Activated CD4-positive, CD25-positive, alpha-beta regulatory T cell treated with anti-CD3 and anti-CD28 coated beads, Interleukin-2, amount 50 U/mL, for 16 hours (primary cell): ENCODE measurements around the gene BANK1.

Experiments used
- DNase-seq: peaks from one replicate; pipeline ENCODE4 v3.0.0-alpha.2; 2020; ENCODE audit warnings: low read depth, low spot score

BANK1 gene, protein sequence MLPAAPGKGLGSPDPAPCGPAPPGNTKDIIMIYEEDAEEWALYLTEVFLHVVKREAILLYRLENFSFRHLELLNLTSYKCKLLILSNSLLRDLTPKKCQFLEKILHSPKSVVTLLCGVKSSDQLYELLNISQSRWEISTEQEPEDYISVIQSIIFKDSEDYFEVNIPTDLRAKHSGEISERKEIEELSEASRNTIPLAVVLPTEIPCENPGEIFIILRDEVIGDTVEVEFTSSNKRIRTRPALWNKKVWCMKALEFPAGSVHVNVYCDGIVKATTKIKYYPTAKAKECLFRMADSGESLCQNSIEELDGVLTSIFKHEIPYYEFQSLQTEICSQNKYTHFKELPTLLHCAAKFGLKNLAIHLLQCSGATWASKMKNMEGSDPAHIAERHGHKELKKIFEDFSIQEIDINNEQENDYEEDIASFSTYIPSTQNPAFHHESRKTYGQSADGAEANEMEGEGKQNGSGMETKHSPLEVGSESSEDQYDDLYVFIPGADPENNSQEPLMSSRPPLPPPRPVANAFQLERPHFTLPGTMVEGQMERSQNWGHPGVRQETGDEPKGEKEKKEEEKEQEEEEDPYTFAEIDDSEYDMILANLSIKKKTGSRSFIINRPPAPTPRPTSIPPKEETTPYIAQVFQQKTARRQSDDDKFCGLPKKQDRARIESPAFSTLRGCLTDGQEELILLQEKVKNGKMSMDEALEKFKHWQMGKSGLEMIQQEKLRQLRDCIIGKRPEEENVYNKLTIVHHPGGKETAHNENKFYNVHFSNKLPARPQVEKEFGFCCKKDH

DNA sequence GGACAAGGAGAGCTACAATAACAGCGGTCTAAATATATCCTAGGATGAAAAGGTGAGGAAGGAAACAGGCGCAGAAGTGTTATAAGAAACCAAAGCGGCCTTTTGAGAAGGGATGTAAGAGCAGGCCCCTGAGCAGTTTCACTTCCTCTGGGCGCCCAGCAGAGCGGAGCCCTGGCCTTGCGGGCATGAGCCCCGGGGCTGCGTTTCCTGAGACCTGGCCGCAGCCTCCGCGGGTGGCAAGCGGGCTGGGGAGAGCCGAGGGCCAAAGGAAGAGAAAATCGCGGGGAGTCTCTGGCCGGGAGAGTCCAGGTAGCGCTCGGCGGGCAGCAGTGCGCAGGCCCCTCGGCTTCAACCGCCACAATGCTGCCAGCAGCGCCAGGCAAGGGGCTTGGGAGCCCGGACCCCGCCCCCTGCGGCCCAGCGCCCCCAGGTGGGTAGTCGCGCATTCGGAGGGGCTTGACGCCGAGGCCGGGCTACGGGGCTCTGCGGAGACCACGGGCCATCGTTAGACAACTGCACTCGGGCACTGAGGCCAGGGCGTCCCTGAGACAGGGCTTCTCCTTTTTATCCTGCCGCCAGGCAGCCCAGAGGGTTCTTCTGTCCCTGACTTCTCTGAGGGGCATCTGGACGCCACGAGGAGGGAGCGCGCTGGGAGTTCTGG lies at the start of gene BANK1:
Gene BANK1 (plus strand): TSS at position 210 of the 661 bp plus-strand sequence. CDS start 151 bp downstream, at position 361.
- DNase-seq: no peak

DNA sequence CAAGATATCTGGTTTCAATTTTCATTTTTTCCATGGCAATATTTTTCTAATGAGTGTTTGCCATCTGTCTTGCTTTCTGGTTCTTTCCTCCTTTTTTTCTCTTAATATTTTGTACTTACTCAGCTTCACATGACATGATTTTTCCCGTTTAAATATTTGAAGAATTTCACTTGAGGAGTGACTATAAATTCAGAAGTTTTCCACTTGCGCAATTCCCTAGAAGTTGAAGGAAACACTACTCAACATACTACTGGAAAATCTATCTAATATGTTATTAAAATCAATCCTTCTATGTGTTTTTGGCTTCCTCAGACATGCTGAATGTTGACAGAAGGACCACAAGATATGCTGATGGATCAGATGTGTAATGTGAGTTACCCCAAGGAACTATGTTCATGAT lies 36.8 kb upstream of the BANK1 start:
- no peak for DNase-seq

DNA sequence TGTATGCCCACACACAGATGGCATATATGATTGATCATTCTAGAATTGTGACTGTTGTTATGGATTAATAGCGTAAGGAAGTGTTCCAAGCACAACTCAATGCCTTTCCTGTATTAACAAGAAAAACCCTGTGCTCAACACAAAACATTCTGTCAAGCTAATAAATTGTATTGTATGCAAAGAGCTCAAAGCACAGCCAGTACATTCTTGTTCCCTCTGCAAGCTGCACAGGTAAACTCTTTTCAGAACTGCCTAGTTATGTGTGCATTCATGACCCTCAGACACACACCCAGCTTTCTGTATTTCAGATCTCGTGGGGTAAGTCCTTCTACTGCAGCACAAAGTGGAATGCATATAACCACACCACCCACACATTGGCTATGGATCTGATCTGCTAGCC lies 34.3 kb upstream of the BANK1 start:
- DNase-seq: no peak

DNA sequence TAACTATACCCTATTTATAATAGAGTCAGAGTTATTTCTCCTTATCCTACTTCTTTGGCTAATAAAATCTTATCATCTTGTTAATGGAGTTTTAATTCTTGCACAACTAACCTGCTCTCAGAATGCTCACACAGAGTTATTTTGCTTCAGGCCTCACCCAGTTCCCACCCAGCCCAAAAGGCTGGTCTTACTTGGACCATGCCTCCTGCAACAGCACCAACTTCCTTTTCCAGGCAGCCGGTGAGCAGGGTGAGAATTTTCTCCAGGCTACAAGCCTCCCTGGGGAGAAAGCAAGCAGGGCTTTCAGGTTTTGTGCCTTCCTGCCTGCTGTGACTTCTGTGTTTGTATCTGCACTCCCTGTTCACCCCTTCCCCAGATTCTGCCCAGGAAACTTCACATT lies 29.1 kb upstream of the BANK1 start:
- no peak for DNase-seq

DNA sequence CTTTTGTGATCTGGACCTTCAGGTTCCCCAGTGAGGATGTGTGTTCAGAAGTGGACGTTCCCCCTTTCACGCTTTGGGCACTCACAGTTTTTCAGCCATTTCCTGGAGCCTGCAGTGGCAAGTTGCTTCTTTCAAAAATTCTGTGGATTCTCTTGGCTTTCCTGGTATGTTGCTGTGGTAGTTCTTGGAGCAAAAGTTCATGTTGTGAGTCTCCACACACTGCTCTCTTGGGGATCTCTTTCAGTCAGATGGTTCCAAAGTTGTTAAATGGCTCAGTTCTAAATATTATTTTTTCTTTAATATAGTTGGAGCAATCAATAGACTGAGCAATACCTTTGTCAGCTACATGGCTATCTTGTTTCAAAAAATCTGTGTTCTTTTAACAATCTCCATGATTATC lies 28.5 kb upstream of the BANK1 start:
- no peak for DNase-seq

DNA sequence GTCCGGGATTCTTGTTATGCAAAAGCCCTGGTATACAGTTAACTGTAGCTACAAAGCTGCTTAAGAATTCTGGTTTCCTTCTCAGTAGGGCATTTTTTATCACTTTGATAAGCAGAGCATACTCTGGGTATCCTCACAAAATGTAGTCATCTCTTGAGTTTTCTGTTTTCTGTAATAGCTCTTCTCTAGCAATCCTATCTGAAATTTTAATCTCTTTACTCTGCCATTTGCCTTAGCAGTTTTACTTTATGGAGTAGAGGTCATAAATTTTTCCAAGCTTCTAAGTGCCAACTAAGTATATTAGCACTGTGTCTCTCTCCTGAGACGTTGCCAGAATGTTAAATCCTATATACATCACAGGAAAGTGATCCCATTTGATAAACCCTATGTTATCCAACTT lies 28.0 kb upstream of the BANK1 start:
- no peak for DNase-seq

DNA sequence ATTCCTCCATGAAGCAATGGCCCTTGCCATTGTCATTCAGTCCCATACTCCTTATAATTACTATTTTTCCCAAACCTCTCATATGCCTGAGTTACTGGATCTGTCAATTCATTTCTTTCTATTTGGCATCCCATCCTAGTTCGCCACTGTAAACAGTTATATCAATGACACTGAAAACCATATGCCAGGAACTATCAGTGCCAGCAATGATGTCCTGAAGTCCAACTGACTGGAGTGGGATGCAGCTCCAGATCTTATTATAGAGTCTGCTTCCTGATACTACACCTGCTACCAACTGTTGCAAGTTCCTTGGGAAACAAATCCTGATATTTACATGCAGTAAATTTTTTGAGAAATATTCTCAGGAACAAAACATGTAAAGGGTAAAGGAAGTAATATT lies 27.0 kb upstream of the BANK1 start:
- DNase-seq: no peak

DNA sequence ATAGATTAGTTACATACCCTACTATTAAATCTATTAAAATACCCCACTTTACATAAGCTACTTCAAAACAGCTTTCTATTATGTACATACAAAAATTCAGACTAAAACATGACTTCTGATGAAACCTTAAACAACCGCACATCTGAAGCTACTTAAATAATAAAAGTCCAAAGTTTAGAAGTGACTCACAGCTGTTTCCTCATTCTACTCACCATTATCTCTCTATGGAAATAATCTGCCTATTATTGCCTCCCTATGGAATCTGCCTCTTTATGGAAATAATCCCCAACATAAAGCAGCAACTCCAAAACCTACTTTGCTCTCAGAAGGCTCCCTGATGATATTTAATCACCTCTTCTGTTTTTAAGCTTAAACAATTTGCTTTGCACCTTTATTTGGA lies 15.7 kb upstream of the BANK1 start:
- no peak for DNase-seq

DNA sequence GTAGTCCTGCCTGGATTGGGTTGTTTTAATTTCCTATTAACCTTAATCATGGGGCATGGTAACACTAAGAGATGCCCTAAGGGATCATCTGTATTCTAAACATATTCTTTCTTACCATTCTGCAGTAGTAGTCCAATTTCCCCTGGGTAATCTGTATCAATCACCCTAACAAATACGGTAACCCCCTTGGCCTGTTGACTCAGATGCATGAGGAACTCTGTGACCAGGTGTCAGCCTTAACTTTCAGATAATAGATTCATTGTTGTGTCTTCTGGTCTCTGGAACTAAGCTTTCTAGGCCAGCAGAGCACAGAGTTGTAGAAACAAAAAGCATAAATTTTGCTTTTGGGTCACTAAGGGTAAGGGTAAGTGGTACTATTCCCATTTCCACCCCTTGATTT lies 13.1 kb upstream of the BANK1 start:
- DNase-seq: no peak

DNA sequence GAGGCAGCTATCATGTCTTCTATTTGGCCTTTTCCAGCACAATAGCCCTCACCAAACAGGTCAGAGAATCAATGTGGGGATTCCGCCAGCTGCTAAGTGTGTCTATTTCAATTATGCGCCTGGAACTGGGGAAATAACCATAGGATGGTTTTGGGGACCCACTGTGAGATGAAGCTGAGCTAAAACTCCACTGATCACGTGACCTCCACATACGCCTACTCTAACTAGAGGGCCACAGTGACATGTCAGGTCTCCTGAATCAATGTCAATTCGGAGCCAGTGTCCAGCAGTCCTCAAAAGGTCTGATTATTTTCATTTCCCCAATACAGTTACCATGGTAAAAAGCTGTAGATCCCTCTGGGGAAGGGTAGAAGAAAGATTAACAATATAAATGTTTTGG lies 10.2 kb upstream of the BANK1 start:
- no peak for DNase-seq

DNA sequence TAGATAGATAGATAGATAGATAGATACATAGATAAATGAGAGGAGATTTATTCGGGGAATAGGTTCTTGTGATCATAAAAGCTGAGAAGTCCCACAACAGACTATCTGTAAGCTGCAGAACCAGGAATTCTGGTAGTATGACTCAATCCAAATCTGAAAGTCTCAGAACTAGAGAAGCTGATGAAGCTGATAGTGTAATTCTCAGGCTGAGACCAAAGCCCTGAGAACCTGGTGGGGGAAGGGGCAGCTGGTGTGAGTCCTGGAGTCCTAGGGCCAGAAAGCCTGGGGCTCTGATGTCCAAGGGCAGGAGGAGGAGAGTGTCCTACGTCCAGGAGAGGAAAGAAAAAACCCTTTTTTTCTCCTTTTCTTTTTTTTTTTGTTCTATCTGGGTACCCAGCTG lies 8.0 kb upstream of the BANK1 start:
- DNase-seq: no peak

DNA sequence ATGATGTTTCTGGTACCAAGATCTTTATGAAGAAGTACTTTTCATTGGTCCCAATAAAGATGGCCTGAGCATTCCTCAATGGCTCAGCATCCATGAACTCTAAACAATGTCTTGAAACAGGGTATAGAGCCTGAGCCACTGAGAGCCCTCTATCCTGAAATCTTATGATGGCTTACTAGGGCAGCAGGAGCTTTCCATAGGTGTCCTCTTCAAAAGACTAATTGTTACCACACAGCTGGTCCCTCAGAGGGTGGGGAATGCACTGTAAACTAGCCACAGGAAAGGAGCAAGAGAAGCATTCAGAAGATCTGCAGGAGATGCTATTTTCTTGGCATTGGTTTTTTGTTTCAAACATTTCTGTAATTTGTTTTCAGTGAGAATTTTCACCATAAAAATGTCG lies 5.6 kb upstream of the BANK1 start:
- no peak for DNase-seq

DNA sequence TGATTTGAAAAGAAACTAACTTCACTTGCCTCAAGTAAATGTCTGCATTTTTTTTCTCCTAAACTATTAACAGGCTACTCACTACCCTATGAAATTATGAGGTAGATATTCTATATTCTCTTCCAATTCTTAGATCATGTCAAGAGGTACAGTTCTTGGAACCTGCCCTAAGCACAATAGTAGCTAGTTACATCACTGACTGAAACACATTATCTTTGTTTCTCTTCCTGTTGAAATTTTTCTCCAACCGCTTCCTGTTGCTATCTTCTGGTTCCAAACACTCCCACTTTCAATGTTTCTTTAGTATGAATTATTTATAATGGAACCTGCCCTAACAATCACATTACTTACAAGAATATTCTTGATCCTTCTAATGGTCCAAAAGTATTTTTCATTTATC lies 5.0 kb upstream of the BANK1 start:
- DNase-seq: no peak

DNA sequence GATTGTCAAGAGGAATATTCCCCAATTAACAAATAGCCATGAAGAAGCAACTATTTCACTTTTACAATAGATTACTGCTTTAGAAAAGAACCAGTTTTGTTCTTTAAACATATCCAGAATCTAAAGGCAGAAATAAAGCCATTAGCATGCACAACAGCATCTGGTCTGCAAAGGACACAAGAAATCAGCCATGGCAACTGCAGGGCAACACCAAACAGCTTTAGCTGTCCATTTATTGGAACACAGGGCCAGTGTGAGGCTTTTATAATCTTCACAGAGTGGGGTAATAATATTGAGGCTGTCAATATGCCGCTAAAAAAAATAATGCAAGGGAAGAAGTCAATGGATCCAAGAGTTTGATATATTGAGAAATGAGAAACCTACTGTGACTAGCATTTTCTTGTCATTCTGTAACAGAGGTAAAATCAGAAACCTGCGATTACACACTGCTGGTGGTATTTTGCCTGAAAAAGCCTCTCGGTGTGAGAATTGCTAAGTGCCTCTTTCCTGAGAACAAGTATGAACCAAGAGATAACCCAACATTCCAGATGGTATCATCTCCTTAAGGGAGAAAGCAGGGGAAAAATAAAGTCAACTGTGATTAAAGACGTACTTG lies 2.7 kb upstream of the BANK1 start:
- DNase-seq: no peak

DNA sequence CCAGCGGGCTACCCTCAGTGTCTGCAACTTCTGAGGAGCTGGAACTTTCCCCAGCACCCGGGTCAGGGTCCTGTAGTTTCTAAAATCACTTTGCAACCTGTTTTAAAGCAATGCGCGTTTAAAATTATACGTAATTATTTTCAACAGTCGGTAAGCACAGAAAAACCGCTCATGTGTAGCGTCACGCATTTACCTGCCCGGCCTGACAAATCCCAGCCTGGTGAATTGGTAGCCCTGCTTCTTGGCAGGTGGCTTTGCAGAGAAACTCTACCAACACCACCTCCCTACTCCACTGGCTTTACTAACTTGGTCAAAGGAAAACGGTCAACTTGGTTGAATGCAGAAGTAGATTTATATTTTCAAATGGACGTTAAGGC lies 640 bp downstream of the BANK1 start:
- no peak for DNase-seq

DNA sequence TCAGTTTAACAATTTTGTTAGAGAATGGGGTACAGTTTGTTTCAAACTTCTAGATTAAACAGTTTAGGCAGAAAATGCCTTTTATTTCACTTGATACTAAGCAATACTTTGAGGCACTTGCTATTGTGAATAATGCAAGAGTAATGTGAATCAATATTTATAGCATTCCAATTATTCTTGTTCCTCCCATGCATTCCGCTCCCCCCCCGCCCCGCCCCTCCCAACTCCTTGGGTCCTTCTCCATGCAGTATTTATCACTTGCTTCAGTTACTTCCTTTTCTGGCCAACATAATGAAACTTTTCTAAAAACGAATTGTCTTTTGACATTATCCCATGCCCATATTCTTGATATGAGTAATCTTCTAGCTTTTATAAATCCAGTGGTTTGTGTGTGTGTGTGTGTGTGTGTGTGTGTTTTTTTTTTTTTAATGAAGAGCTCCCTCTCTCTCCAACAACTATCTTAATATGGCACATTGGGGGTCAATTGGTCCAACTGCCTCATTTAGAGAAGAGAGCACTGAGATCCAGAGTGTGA lies 1.6 kb downstream of the BANK1 start:
- no peak for DNase-seq

DNA sequence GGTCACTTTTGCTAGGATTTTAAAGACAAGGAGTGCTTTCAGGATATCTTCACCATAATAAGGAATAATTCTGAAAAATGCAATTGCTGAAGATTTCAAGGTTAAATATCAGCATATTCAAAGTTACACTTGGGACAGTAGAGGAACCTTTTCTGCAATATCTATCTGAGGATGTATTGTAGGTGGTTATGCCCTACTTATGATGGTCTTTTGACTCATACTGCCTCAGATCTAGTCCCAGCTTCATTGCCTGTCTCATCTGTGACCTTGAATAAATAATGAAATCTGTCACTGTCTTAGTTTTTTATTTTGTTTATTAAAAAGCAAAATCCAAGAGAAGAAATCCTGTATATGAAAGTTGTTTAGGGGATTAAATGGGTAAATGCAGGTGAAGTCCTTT lies 2.9 kb downstream of the BANK1 start:
- no peak for DNase-seq

DNA sequence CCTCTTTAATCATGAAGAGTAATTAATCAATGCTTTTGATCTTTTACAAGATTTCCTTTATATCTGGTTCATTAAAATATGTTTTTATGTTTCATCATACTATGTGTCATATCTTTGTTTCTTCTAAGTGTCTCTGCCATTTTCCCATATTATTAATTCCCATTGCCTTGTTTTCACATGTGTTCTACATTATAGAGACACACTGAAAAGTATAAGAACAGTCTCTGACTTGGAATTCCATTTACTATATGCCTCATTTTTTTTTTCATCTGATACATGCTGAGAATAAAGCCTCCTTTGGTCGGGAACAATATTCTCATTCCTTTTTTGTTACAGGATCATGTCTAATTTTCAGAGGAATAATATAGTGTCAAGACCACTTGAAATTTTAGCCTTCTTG lies 4.3 kb downstream of the BANK1 start:
- DNase-seq: no peak

DNA sequence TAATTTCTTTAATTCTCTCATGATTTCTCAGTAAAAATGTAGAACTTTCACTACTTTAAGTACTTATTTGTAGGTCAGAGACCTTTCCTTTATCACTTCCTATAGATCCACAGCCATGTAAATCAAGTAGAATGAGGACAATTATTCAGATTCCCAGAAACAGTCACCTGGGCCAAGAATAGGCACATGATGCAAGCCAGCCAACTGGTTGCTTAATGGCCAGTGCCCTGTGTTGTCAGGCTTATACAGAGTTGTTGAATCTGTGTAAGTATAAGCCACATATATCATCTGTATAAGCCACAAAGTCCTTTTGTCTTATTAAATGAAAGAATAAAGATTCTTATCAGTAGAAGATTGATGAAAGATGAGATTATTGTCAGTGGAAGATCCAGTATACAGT lies 5.2 kb downstream of the BANK1 start:
- DNase-seq: no peak

DNA sequence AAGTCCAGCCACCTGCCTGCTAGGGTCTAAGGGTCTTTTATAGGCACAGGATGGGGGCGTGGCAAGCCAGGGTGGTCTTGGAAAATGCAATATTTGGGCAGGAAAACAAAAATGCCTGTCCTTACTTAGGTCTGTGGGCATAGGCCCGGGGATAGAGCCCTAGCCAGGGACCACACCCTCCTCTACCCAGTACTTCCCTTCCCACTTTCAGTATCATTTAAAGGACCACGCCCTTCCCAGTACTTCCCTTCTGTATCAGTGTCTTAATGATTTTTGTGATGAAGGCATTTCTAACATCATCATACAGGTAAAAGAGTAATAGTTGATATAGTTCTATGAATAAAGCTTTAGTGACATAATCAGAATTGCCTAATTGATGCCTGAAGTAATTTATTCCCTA lies 11.4 kb downstream of the BANK1 start:
- DNase-seq: no peak

DNA sequence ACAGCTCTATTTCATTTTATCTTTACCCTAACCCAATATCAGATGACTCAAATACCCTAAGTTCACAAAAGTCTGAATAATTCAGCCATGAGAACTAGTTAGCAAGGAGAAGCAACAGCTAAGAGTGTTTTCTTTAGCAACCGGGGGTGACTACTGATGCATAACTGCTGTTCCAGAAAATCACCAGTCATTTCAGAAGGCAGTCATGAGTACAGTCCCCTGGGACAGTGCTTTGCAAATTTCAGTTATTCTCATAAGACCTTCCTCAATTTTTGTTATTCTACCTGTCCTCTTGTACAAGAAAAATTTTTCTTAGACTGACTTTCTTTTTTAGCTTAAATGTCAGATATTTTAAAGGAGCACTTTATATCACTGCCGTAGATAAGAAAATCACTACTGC lies 16.4 kb downstream of the BANK1 start:
- DNase-seq: no peak

DNA sequence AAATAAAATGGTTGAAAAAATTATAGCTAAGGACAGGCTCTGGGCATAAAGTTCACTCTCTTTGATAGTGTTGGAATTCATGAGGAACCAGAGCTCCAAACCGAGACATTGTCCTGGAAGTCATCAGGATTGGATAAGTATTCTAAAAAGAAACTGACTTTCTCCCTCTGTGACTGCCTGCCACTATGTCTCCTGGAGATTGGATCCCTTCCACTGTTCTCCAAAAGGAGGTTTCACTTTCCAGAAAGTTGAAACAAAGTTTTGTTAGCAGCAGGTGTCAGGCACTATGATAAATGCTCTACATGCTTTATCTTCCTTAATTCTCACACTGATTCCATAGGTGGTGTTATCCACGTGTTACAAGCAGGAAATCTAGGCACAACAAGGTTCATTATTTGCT lies 16.8 kb downstream of the BANK1 start:
- DNase-seq: no peak
